Activated B cell treated with CpG ODN at 0.5 μM for 24 hours (primary cell): ENCODE data around the gene FHIT. TPM values are rescaled to one million over a fixed set of nuclear protein-coding genes. Genes with fewer than 3 reads are reported as not detected.

ENCODE experiments used
- ATAC-seq: fragments of 200-7000 bp; cut with Tn5 transposase; one replicate; pipeline ENCODE4 v1.10.0; 2021; ENCODE audit warnings: low read depth, mild to moderate bottlenecking, moderate library complexity
- CTCF ChIA-PET: fragments of 350-600 bp; sonication (Branson Sonifier 250); formaldehyde crosslinking; loops from one replicate; lab custom pipeline; 2021; ENCODE audit warnings: antibody characterized with exemption; lab: Charles Lee
- POLR2A ChIA-PET: fragments of 350-600 bp; sonication (Branson Sonifier 250); formaldehyde crosslinking; loops from one replicate; lab custom pipeline; 2021; ENCODE audit warnings: antibody characterized with exemption; lab: Charles Lee
- DNase-seq: peaks from one replicate; pipeline ENCODE4 v3.0.0; 2022
- H3K27ac Mint-ChIP-seq: one replicate; pipeline ENCODE4 v1.8.0; 2020; ENCODE audit warnings: mixed read lengths
- H3K27me3 Mint-ChIP-seq: one replicate; pipeline ENCODE4 v1.8.0; 2021; ENCODE audit warnings: mixed read lengths
- H3K36me3 Mint-ChIP-seq: one replicate; pipeline ENCODE4 v1.8.0; 2021; ENCODE audit warnings: low read depth, mixed read lengths
- H3K4me1 Mint-ChIP-seq: one replicate; pipeline ENCODE4 v1.8.0; 2021; ENCODE audit warnings: mixed read lengths
- H3K4me3 Mint-ChIP-seq: one replicate; pipeline ENCODE4 v1.8.0; 2020; ENCODE audit warnings: mild to moderate bottlenecking, mixed read lengths
- H3K9me3 Mint-ChIP-seq: one replicate; pipeline ENCODE4 v1.8.0; 2020; ENCODE audit warnings: mixed read lengths
- intact Hi-C: fragments of 100-400 bp; cut with micrococcal nuclease; formaldehyde crosslinking; loops from one replicate; pipeline ENCODE4 v1.15.1; 2024
- total RNA-seq: library from RNA; stranded (reverse); gene quantifications from 2 replicates; pipeline ENCODE4 v1.2.3, GENCODE V29; 2022
- TF ChIP-seq, protein P1 (sequence below): fragments of 200-600 bp; IDR thresholded peaks from one replicate; pipeline ENCODE4 v1.8.0; 2022; ENCODE audit warnings: antibody characterized with exemption, mild to moderate bottlenecking

FHIT gene
- total RNA-seq, 1 donor from 2014 or later, result 5.5 TPM

DNA sequence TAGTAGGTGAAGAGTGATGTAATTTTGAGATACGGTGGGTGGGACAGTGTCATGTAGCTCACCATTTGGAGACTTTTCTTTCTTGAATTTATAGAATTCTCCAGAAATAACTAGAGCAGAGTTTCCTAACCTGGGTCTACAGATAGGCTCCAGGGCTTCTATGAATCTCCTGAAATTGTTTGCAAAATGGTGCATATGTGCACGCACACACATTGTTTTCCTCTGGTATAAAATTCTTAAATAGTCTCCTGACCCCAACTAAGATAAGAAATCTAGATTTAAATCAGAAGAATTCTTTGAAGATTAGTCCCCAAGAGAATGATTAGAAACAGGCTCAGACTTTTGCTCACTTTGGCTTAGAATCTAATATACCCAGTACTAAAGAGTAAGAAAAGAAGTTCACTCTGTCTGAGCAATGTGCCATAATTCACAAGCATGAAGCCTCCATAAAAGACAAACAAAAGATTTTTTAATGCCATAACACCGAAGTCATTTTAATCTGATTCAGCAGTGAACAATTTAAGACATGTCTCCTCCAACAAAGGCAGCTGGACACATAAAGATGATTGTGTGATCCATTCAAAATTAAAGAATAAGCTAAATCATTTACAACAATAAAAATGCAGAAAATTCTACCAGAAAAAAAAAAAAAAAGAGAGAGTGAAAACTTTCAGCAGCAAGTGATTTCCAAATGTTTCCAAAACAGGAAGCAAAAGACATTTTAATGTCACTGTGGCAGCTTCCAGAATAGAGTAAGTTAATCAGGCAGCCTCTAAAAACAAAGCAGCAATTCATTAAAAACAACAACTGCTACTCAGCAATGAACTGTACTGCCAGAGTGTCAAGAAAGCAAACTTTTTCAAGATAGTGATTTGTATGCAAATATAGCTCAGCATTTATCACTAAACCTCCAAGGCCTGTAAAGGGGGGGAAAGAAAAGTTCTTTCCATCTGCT is 1225.9 kb downstream of the FHIT start:
- intact Hi-C loops, result no loop called here
- H3K36me3 Mint-ChIP-seq, result no peaks in the 10 kb centered on the region
- ATAC-seq, result no peak
- ChIA-PET CTCF (no interaction called here), POLR2A (no interaction called here)
- no peak overlapping the region for H3K27ac Mint-ChIP-seq
- DNase-seq, result no peak
- TF ChIP-seq, protein P1, sequence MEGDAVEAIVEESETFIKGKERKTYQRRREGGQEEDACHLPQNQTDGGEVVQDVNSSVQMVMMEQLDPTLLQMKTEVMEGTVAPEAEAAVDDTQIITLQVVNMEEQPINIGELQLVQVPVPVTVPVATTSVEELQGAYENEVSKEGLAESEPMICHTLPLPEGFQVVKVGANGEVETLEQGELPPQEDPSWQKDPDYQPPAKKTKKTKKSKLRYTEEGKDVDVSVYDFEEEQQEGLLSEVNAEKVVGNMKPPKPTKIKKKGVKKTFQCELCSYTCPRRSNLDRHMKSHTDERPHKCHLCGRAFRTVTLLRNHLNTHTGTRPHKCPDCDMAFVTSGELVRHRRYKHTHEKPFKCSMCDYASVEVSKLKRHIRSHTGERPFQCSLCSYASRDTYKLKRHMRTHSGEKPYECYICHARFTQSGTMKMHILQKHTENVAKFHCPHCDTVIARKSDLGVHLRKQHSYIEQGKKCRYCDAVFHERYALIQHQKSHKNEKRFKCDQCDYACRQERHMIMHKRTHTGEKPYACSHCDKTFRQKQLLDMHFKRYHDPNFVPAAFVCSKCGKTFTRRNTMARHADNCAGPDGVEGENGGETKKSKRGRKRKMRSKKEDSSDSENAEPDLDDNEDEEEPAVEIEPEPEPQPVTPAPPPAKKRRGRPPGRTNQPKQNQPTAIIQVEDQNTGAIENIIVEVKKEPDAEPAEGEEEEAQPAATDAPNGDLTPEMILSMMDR, result no peak
- H3K9me3 Mint-ChIP-seq, result no peaks in the 10 kb centered on the region
- peaks cover 2% of the 10 kb centered on the region for H3K27me3 Mint-ChIP-seq
- no peaks in the 10 kb centered on the region for H3K4me1 Mint-ChIP-seq
- H3K4me3 Mint-ChIP-seq, result no peak overlapping the region

DNA sequence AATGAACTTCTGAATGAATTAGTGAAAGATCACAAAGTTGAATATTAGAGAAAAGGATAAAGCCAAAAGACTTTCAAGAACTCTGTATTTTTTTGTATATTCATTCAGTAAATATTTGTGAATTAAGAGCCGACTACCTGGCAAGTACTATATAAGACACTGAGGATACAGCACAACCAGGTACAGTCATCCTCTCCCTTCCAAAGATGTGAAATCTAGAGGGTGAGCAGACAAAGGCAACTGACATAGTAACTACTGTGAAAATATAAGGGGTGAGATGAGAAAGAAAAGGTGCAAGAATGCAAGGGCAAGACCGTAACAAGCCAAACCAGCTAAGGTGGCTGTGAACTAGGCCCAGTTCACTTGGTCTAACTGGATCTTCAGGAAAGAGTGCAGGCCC is 1226.9 kb downstream of the FHIT start:
- TF ChIP-seq, protein P1, result no peak
- CTCF ChIA-PET, result no interaction called here
- Mint-ChIP-seq H3K4me1 (no peaks in the 10 kb centered on the region), H3K36me3 (no peaks in the 10 kb centered on the region), H3K27ac (no peak overlapping the region), H3K4me3 (no peak overlapping the region), H3K27me3 (peaks cover 2% of the 10 kb centered on the region), H3K9me3 (no peaks in the 10 kb centered on the region)
- intact Hi-C loops, result no loop called here
- DNase-seq (no peak), ATAC-seq (no peak)
- POLR2A ChIA-PET, result no interaction called here

DNA sequence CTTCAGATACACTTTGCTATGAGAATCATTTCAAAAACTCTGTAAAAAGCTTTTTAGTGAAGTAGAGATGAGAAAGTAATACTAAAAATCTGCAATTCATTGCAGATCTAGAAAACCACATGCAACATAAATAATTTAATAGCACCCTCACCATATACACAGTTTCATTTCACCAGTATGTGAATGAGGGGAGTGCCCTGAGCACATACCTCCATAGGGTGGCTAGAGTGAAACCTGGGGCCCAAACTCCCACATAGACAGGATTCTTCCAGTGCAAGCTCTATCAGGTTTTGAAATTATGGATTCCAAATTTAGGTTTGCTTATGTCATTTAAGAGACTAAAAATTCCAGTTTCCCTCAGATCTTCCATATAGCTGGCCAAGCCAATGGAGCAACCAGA is 1228.1 kb downstream of the FHIT start:
- Mint-ChIP-seq H3K27ac (no peak overlapping the region), H3K4me1 (no peaks in the 10 kb centered on the region), H3K4me3 (no peak overlapping the region), H3K9me3 (no peaks in the 10 kb centered on the region), H3K36me3 (no peaks in the 10 kb centered on the region), H3K27me3 (peaks cover 2% of the 10 kb centered on the region)
- TF ChIP-seq, protein P1, result no peak
- ATAC-seq, result no peak
- CTCF ChIA-PET, result no interaction called here
- intact Hi-C loops, result no loop called here
- DNase-seq, result no peak
- POLR2A ChIA-PET, result no interaction called here

DNA sequence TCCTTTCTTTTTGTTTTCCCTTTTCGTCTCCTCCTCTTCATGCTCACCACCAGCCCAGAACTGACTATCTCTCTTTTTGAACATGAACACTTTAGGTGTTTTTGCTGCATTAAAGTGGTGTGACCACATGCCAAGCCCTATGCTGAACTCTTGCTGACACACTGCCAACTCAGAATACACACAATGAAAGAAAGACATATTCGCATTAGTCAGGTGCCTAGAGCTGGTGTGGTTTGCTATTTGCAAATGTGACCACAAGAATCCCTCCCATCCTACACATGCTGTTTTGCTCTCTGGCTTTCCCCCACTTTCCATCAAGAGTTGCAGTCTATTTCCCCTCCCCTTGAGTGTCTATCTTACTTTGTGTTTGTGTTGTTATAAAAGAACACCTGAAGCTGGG is 1233.6 kb downstream of the FHIT start:
- Mint-ChIP-seq H3K4me1 (peaks cover 8% of the 10 kb centered on the region), H3K36me3 (no peaks in the 10 kb centered on the region)

More for the DNA sequence above, 1233.6 kb downstream of the FHIT start:
- ATAC-seq (no peak), DNase-seq (no peak)
- intact Hi-C loops, result no loop called here
- Mint-ChIP-seq H3K9me3 (no peaks in the 10 kb centered on the region), H3K27me3 (peaks cover 2% of the 10 kb centered on the region), H3K27ac (no peak overlapping the region), H3K4me3 (no peak overlapping the region)
- TF ChIP-seq, protein P1, result no peak
- ChIA-PET CTCF (no interaction called here), POLR2A (no interaction called here)
